Osteoblast (primary cell): ENCODE results near the gene OR52H1. TPM values are rescaled to one million over a fixed set of nuclear protein-coding genes. Genes with fewer than 3 reads are reported as not detected.
"Not testable (repeated sequence)": the region's sequence is repeated elsewhere in the genome, so short reads cannot be mapped to it uniquely, and the experiment has no call there.

ENCODE experiments used
- DNase-seq: peaks from one replicate; pipeline ENCODE4 v3.0.0; 2011; ENCODE audit warnings: low spot score, mixed read lengths; ENCODE audit not compliant: insufficient read length; ENCODE audit errors: missing footprints
- H2AFZ ChIP-seq: 2 replicates; pipeline ENCODE4 v1.6.0; 2011; ENCODE audit warnings: mild to moderate bottlenecking, low read length
- H3K27ac ChIP-seq: 2 replicates; pipeline ENCODE4 v1.5.1; 2011; ENCODE audit warnings: mild to moderate bottlenecking, low read depth, low read length, moderate library complexity
- H3K27me3 ChIP-seq: 2 replicates; pipeline ENCODE4 v1.6.0; 2012; ENCODE audit warnings: mild to moderate bottlenecking, control low read depth, inconsistent platforms, low read length, moderate library complexity; ENCODE audit not compliant: insufficient read depth
- H3K36me3 ChIP-seq: 2 replicates; pipeline ENCODE4 v1.5.1; 2011; ENCODE audit warnings: mild to moderate bottlenecking, low read length, control low read depth, moderate library complexity; ENCODE audit not compliant: insufficient read depth
- H3K4me1 ChIP-seq: 2 replicates; pipeline ENCODE4 v1.5.1; 2011; ENCODE audit warnings: mild to moderate bottlenecking, low read length, control low read depth, moderate library complexity; ENCODE audit not compliant: insufficient read depth
- H3K4me2 ChIP-seq: 2 replicates; pipeline ENCODE4 v1.6.0; 2011; ENCODE audit warnings: mild to moderate bottlenecking, low read length; ENCODE audit not compliant: insufficient read depth
- H3K4me3 ChIP-seq: fragments of 200-600 bp; sonication (generic); 3 replicates; pipeline ENCODE4 v1.5.1; 2012; ENCODE audit warnings: mild to moderate bottlenecking, low read length, inconsistent platforms; ENCODE audit not compliant: insufficient read depth
- H3K79me2 ChIP-seq: 2 replicates; pipeline ENCODE4 v1.6.0; 2012; ENCODE audit warnings: mild to moderate bottlenecking, low read length, control low read depth, inconsistent platforms; ENCODE audit not compliant: insufficient read depth
- H3K9me3 ChIP-seq: 2 replicates; pipeline ENCODE4 v1.5.1; 2011; ENCODE audit warnings: low read depth, low read length, control low read depth
- H4K20me1 ChIP-seq: 2 replicates; pipeline ENCODE4 v1.6.0; 2012; ENCODE audit warnings: mild to moderate bottlenecking, low read length, control low read depth; ENCODE audit not compliant: insufficient read depth
- CTCF ChIP-seq: IDR thresholded peaks from 2 replicates; pipeline ENCODE4 v1.5.1; 2011; ENCODE audit warnings: mild to moderate bottlenecking, low read depth, low read length, moderate library complexity; ENCODE audit errors: extremely low read depth
- total RNA-seq: library from RNA; depleted of rRNA; stranded (reverse); fragments of >200 nt; gene quantifications from 2 replicates; pipeline ENCODE4 v1.2.3, GENCODE V29; 2012

The OR52H1 gene
- total RNA-seq, 1 donor = 0.36 TPM

DNA sequence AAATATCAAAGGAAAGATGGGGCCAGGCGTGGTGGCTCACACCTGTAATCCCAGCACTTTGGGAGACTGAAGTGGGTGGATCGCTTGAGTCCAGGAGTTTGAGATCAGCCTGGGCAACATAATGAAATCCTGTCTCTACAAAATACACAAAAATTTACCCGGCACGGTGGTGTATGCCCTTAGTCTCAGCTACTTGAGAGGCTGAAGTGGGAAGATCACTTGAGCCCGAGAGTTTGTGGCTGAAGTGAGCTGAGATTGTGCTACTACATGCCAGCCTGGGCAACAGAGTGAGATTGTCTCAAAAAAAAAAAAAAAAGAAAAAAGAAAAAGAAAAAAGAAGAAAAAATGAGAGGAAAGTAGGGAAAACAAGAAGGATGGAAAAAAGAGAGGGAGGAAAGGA lies 44.3 kb upstream of the OR52H1 start:
- Histone ChIP-seq H3K9me3 (no peaks in the 10 kb centered on the region), H3K4me1 (peaks cover 4% of the 10 kb centered on the region), H3K4me3 (no peak overlapping the region), H3K36me3 (no peaks in the 10 kb centered on the region), H3K4me2 (no peak overlapping the region), H2AFZ (peak overlapping the region; percentile 75), H4K20me1 (no peaks in the 10 kb centered on the region), H3K79me2 (no peaks in the 10 kb centered on the region), H3K27ac (no peak overlapping the region), H3K27me3 (no peaks in the 10 kb centered on the region)
- TF ChIP-seq CTCF = no peak
- DNase-seq = no peak

- H3K9me3 ChIP-seq = no peaks in the 10 kb centered on the region
- no peak for TF ChIP-seq CTCF
- no peak overlapping the region for H3K27ac ChIP-seq
- H3K4me1 ChIP-seq = no peaks in the 10 kb centered on the region
- no peaks in the 10 kb centered on the region for H3K27me3 ChIP-seq
- H3K36me3 ChIP-seq = no peaks in the 10 kb centered on the region
- H2AFZ ChIP-seq = no peak overlapping the region
- H3K4me2 ChIP-seq = no peak overlapping the region
- no peaks in the 10 kb centered on the region for H4K20me1 ChIP-seq
- DNase-seq = no peak
- H3K79me2 ChIP-seq = no peaks in the 10 kb centered on the region
- H3K4me3 ChIP-seq = no peak overlapping the region
Measured at GRCh38 chr11:5591613-5592012, 43.3 kb upstream of the OR52H1 start.

- not testable (repeated sequence) for H3K4me3 ChIP-seq, H3K36me3 ChIP-seq, H3K4me2 ChIP-seq, H2AFZ ChIP-seq, H3K4me1 ChIP-seq, DNase-seq, H3K27me3 ChIP-seq, H3K79me2 ChIP-seq, H3K9me3 ChIP-seq, H3K27ac ChIP-seq, H4K20me1 ChIP-seq
Measured at GRCh38 chr11:5589906-5590305, 41.6 kb upstream of the OR52H1 start.

DNA sequence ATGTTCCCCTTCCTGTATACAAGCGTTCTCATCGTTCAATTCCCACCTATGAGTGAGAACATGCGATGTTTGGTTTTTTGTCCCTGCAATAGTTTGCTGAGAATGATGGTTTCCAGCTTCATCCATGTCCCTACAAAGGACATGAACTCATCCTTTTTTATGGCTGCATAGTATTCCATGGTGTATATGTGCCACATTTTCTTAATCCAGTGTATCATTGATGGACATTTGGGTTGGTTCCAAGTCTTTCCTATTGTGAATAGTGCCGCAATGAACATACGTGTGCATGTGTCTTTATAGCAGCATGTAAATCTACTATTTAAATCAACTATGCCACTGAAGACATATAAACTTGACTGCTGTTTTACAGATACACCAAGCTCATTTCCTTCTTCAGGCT lies 36.1 kb upstream of the OR52H1 start:
- not testable (repeated sequence) for H3K36me3 ChIP-seq, H3K27ac ChIP-seq, H3K4me3 ChIP-seq, H3K9me3 ChIP-seq, H3K27me3 ChIP-seq, DNase-seq, H2AFZ ChIP-seq, H3K4me1 ChIP-seq, H3K4me2 ChIP-seq, H3K79me2 ChIP-seq, H4K20me1 ChIP-seq

DNA sequence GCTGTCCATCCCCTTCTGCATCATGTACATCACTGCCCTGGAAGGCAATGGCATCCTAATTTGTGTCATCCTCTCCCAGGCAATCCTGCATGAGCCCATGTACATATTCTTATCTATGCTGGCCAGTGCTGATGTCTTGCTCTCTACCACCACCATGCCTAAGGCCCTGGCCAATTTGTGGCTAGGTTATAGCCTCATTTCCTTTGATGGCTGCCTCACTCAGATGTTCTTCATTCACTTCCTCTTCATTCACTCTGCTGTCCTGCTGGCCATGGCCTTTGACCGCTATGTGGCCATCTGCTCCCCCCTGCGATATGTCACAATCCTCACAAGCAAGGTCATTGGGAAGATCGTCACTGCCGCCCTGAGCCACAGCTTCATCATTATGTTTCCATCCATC lies 32.7 kb upstream of the OR52H1 start:
- no peaks in the 10 kb centered on the region for H3K9me3 ChIP-seq
- DNase-seq = no peak
- H3K79me2 ChIP-seq = no peaks in the 10 kb centered on the region
- H2AFZ ChIP-seq = no peak overlapping the region
- H3K27me3 ChIP-seq = no peaks in the 10 kb centered on the region
- H3K36me3 ChIP-seq = no peaks in the 10 kb centered on the region
- no peak overlapping the region for H3K27ac ChIP-seq
- no peak overlapping the region for H3K4me2 ChIP-seq
- no peak for TF ChIP-seq CTCF
- H3K4me3 ChIP-seq = no peak overlapping the region
- no peaks in the 10 kb centered on the region for H3K4me1 ChIP-seq
- H4K20me1 ChIP-seq = no peaks in the 10 kb centered on the region
